GM19324 (cell line): Measurements from ENCODE around the gene ATG16L1.

Experiments used
- ATAC-seq: cut with Tn5 transposase; IDR thresholded peaks from one replicate; pipeline ENCODE4 v1.9.1; 2021; ENCODE audit warnings: mild to moderate bottlenecking, moderate library complexity; ENCODE audit not compliant: unreplicated experiment, low FRiP score

ATG16L1 gene

DNA sequence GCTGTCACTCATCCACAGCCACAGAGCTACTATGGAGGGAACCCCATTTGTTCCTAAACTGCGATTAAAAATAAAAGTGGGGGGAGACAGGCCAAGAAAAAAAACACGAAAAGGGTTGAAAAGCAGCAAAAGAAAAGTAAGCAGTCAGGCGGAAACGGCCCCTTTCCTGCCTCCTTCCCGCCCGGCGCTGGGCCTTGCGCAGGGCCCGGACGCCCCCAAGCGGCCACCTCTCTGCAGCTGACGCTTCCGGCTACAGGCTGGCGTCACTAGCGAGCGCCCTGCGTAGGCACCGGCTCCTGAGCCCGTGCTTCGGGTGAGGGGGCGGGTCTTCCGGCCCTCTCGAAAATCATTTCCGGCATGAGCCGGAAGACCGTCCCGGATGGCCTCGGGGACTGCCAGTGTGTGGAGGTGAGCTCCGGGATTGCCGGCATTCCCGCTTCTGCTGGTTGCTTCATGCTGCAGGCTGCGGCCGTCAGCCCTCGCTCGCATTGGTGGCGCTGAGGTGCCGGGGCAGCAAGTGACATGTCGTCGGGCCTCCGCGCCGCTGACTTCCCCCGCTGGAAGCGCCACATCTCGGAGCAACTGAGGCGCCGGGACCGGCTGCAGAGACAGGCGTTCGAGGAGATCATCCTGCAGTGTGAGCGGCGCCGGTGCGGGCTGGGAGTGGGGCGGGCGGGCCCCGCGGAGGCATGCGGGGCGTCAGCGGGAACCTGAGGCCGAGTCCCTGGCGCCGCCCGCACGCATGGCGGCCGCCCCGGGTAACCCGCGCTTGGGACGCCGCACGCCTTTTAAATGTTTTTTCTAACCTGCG, at the start of gene ATG16L1:
TSS of gene ATG16L1 (plus strand) at position 368 of the 811 bp plus-strand sequence. CDS start at position 523, 155 bp downstream.
- peak; percentile 97 for ATAC-seq

DNA sequence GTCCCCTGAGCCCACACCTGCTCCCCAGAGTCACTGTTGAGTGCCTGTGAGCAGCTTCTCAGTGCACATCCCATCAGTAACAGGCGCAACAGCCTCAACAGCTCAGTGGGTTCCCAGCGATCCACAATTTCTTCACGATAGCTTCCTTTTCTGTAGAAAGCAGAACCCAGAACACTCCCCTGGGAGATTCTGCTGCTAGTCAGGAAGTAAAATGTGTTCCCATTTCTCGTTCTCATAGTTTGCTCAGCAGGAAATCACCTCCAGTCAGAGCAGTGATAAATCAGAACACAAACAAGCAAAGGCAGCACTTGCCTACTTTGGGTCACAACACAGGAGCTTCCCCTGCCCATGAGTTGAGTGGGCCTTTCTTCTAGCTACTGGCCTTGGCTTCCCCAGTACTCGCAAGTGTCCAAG, 48.9 kb upstream of the ATG16L1 start:
- ATAC-seq = no peak

DNA sequence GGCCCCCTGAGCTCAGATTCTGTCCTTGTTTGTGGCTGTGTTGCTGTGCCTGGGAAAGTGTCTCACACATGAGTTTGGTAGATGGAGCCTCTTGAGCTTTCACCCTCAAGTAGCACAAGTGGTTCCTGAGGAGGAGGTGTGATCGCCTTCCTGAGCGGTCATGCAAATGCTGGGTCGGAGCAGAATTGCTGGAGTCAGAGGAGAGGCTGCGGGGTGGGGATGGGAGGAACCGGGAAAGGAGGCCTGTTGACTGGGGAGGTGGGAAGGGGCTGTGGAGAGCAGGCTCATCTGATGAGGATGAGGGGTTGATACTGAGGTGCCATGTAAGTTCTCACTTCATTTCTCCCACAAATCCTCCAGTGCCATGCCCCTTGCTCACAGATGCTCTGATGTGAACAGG, 48.4 kb upstream of the ATG16L1 start:
- ATAC-seq = no peak

DNA sequence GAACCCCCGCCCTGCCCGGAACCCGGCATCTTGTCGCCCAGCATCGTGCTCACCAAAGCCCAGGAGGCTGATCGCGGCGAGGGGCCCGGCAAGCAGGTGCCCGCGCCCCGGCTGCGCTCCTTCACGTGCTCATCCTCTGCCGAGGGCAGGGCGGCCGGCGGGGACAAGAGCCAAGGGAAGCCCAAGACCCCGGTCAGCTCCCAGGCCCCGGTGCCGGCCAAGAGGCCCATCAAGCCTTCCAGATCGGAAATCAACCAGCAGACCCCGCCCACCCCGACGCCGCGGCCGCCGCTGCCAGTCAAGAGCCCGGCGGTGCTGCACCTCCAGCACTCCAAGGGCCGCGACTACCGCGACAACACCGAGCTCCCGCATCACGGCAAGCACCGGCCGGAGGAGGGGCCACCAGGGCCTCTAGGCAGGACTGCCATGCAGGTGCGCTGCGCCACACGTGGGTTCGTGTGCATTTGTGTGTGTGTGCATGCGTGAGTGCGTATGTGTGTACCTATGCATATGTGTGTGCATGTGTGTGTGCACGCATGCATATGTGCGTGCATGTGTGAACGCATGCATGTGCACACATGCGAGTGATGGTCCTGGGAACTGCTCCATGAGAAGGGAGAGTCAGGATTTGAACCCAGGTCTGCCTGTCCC, 47.1 kb upstream of the ATG16L1 start:
- no peak for ATAC-seq

DNA sequence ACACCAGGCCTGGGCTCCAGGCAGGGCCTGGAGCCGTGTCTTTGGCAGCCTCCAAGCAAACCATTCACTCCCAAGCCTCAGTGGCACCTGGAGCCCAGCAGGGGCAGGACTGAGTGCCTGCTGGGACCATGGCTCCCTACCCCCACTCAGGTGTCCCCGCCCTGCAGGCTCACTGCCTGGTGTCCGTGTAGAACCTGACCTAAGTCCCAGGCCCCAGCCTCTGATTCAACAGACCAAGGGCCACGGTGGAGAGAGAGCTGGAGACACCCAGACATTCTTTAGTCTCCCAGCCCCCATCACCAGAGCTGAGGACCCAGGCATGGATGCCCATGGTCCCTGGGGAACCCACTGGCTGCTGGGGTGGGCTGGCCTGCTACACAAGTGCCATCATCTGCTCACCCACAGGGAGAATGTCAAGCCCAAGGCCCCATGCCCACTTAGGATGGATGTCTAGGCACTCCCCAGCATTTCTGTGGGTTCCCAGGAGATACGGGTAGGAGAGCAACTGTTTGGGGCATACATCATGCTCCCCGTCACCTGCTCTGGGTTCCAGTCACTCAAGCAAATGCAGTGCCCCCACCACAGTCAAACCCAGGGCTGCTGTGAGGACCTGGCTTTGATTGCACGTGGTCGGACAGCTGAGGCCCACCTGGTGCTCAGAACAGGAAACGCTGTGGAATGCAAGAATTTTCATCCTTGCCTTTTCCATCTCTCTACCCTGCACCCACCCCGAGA, 42.9 kb upstream of the ATG16L1 start:
- ATAC-seq = no peak

DNA sequence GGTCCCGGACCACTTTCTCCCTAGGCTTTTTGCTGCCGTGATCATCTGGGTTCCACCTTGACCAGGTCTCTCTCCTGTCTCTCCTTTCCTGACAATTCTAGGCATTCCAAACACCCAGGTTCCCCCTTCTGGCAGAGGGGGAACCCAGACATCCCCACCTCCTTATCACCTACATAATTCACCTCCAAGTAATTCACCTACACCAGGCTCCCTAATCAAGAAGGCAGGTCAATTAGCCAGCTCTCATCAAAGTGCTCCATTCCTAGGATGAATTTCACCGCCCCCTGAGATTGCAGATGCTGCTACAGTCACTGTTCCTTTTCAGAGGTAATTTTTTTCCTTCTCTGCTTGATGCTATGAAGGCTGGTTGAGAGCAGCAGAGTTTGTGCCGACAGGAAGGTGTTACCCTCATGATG, 42.3 kb upstream of the ATG16L1 start:
- no peak for ATAC-seq

DNA sequence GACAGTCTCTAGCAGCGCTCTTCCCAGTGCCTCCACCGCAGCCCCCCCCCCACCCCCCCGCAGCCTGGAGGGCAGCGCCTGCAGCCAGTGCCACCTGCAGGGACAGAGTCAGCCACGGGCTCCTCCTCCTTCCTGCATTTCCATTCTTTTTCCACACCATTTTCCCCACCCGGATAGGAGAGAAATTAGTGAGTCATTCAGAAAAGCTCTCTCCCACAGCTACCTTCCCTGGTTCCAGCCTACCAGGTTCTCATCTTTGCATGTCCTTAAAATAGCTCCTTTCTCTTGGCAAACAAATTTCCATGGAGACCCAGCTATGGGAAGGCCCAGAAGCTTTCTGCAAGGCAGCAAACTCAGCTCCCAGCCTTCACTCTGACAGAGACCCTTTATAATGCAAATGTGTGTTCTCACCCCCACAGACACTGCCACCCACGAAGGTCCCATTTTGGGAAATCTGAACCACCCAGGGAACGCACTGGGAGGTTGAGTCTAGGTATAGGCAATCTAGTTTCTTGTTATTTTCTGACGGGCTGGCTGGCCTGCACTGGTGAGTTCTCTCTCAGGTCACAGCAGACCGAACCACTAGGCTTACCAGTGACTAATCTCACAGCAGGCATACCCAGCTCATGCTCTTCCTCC, 41.8 kb upstream of the ATG16L1 start:
- no peak for ATAC-seq

DNA sequence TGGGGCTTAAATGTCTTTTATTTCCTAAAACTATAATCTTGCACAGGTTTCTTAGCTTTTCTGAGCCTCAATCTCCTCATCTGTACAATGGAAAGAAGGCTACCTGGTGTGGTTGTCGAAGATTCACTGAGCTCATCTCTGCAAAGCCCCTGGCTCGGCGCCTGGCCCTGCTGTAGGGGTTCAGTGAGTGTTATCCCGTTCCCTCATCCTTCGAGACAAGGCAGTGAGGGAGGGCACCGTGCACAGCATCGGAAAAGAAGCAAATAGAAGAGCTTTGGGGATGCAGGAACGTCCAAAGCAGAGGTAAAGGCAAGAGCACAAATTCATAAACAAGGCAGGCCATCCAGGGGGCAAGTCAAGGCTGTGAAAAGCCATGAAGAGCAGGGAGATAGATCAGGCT, 41.2 kb upstream of the ATG16L1 start:
- ATAC-seq = no peak

DNA sequence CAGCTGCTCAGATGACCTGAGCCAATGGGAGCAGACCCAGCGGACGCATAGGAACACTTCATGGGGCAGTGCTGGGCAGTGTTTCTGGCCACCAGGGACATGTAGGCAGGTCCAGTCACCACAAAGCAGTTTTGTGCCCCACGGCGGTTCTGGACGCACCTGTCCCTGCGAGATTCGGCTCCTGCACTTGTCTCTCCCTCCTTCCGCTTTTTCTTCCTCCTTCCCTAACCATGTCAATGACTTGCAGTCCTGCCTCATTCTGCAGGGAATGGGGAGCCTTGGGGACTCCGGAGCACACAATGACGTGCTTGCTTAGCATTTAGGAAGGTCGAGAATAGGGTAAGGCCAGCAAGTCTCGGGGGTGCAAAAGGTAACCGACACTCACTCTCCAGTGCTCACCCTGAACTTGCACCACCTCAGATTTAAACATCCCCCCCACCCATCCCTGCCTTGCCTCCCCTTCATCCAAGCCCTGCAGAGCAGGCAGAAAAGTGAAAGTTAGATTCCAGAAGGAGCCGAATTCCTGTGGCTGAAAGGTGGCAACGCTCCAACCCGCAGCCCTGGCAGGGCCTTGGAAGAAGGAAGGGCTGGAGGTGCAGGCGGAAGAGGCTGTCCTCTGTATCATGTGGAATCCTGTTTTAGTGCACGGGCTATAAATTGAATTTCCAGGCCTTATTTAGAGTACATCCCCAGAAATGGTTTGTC, 40.5 kb upstream of the ATG16L1 start:
- no peak for ATAC-seq

DNA sequence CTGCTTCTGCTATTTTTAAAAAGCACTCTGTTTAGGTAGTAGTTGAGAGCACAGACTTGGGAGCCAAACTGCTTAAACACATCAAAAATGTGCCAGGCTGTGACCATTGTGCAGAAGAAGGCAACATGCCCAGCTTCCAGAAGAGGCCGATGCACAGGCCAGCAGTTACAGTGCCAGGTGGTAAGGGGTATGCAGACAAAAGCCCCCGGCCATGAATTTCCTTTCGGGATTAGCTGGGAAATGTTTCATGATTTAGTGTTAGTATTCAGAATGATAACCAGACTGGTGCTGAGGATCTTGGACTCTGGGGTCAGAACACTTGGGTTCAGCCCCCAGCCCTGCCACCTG, 40.0 kb upstream of the ATG16L1 start:
- no peak for ATAC-seq

DNA sequence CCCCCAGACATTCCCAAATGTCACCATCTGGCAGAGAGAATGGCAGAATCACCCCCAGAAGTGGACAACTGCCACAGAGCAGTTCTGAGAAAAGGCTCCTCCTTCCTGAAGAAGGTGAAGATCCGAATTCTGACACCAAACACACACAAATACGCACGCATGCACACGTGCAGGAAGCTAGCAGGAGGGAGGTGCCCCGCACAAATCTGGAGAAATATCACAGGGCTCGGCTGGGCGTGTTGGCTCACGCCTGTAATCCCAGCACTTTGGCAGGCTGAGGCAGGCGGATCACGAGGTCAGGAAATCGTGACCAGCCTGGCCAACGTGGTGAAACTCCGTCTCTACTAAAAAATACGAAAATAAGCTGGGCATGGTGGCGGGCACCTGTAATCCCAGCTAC, 38.5 kb upstream of the ATG16L1 start:
- no peak for ATAC-seq

DNA sequence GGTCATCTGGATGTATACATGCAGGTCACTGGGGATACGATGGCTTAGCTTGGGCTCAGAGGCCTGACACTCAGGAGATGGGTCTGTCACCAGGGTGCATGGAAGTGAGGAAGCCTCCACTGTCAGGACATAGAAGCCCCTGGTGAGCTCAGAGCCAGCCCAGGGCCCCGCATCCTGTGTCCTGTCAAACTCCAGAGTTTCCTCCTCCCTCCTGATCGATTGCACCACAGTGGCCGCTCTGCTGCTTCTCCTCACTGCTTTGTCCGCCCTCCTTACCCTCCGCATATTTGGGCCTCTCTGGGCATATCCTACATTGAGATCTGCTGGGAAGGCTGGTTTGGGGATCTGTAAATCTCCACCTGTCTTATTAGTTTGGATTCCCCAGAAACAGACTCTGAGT, 37.5 kb upstream of the ATG16L1 start:
- no peak for ATAC-seq

DNA sequence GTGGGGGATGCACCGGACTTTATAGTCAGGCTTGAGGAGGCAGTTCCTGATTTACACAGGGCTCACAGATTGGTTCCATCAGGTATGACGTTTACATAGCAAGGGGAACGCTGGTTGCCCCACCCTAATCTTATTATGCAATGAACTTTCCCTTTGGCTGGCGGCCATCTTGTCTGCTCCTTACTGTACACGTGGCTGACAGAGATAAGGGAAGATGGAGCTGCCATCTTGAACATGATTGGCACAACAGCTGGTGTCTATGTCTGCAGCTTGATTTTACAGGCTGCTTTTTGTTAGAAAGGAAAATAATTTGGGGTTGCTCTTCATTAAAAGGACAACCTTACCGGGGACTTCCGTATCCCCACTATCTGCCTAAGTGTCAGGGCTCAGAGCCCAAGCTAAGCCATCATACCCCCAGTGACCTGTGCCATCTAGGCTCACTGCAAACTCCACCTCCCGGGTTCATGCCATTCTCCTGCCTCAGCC, 33.5 kb upstream of the ATG16L1 start:
- ATAC-seq = no peak

DNA sequence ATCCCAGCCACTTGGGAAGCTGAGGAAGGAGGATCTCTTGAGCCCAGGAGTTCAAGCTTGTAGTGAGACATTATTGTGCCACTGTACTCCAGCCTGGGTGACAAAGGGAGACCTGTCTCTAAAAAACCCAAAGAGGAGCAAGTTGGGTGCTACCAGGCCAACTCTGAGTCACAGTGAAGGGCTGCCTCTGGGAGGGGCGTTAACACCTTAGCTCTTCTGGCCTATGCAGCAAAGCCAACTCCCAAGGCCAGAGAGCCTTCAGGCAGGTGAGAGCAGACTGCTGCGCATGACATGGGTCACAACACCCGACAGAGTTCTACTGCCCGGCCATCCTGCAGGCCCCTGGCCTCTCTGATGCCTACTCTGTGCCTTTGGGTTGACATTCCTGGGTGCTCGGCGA, 32.6 kb upstream of the ATG16L1 start:
- no peak for ATAC-seq

DNA sequence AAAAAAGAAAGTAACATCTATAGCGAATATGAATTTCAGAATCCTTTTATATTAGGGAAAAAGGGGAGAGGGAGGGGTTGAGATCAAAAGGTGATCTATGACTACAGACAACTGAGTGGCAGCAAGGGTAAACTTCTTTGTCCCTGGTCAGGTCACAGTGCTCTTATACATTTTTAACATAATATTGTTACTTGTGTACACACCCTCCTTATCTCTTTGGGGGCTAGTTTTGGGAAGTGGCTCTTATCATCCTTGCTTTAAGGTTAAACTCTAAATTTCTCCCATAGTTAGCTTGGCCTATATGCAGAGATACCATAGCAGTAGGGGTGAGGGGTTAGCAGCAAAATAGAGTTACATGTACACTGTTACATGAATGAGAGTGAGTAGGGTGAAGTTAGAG, 31.6 kb upstream of the ATG16L1 start:
- ATAC-seq = no peak

DNA sequence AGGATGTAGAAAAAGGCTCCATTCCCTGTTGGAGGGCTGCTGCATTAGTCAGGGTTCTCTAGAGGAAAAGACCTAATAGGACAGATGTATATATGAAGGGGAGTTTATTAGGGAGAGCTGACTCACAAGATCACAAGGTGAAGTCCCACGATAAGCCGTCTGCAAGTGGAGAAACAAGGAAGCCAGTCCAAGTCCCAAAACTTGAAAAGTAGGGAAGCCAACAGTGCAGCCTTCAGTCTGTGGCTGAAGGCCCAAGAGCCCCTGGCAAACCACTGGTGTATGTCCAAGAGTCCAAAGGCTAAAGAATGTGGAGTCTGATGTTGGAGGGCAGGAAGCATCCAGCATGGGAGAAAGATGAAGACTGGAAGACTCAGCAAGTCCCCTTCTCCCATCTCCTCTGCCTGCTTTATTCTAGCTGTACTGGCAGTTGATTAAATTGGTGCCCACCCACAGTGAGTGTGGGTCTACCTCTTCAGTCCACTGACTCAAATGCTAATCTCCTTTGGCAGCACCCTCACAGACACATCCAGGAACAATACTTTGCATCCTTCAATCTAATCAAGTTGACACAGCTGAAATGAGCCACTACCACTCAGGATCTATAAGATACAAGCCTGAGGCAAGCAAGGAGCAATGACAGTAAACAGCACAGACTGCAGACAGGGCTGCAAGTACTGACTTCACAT, 30.0 kb upstream of the ATG16L1 start:
- no peak for ATAC-seq

DNA sequence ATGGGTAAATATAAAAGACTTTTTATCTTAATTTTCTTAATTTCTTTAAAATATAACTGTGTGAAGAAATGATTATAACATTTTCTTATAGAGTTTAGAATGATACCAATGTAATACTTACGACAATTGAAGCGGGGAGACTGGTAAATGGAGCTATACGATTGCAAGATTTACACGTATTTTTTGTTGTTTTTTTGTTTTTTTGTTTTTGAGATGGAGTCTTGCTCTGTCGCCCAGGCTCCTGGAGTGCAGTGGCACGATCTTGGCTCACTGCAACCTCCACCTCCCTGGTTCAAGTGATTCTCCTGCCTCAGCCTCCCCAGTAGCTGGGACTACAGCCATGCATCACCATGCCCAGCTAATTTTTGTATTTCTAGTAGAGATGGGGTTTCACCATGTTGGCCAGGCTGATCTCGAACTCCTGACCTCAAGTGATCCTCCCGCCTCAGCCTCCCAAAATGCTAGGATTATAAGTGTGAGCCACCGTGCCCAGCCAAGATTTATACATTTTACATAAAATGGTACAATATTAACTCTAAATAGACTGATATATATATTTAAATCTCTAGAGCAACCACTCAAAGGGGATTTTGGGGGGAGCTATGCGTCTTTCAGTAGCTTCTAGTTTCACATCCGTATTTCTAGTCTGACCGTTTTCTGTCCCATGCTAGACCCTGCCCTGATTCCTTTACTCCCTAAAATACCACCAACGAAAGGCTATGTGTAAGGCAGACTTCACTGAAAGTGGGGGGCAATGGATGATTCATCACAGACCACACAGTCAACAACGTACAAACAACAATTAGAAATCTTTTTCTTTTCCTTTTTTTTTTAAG, 28.2 kb upstream of the ATG16L1 start:
- ATAC-seq = no peak

DNA sequence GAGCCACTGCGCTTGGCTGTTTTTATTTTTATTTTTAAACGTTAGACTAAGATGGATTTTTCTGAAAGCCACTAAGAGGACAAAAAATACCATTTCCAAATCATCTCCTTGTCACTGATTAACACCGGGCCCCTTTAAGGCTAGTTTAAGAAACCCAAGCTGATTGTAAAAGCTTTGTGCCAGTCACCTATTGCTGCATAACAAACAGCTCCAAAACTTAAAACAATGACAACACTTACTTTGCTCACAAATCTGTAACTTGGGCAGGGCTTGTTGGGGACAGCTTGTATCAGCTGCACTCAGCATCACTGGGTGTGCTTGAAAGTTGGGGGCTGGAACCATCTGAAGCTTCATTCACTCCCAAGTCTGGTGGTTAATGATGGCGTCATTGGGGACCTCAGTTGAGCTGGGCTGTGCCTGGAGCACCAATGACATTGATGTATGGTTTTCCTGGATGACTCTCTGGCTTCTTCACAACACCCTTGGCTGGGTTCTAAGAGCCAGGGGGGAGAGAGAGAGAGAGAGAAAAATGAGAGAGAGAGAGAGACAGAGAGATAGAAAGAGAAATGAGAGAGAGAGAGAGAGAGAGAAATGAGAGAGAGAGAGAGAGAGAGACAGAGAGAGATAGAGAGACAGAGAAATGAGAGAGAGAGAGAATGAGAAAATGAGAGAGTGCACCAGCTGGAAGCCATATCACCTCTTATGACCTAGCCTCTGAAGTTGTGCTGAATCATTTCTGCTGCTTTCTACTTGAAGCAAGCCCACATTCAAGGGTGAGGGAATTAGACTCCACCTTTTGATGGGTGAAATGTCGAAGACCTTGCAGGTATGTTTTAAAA, 26.0 kb upstream of the ATG16L1 start:
- ATAC-seq = no peak
